HCT116 (cell line): Measurements from ENCODE around the gene MED26.

Source experiments
- CTCF ChIP-seq, 3 experiments: fragments of 200-600 bp in 1 of 3; sonication (generic) in 1 of 3; IDR thresholded peaks in 2 of 3; conservative IDR thresholded peaks in 1 of 3; 2 replicates each; pipeline ENCODE4 v1.5.1; 2012 to 2017; ENCODE audit warnings: low read depth in 2 of 3, low read length in 2 of 3, antibody characterized with exemption in 1 of 3, borderline replicate concordance in 1 of 3, control low read depth in 1 of 3, mild to moderate bottlenecking in 1 of 3, mixed read lengths in 1 of 3, mixed run types in 1 of 3, moderate library complexity in 1 of 3; ENCODE audit not compliant: insufficient read depth in 1 of 3
- JUND ChIP-seq: IDR thresholded peaks from 2 replicates; pipeline ENCODE4 v1.6.1; 2012
- RAD21 ChIP-seq: IDR thresholded peaks from 2 replicates; pipeline ENCODE4 v1.6.1; 2012; ENCODE audit warnings: low read depth, mild to moderate bottlenecking
- TCF7L2 ChIP-seq: IDR thresholded peaks from 2 replicates; pipeline ENCODE4 v1.7.0; 2011; ENCODE audit warnings: borderline replicate concordance, inconsistent platforms; ENCODE audit not compliant: insufficient read depth, insufficient read length; ENCODE audit errors: extremely low read depth

GRCh38 chr19:16654140-16654539 is 26.1 kb upstream of the MED26 start:
- TF ChIP-seq JUND: no peak
- TF ChIP-seq CTCF (IDR thresholded peaks at IDR 0.05 in 2 of 3, conservative IDR thresholded peaks at IDR 0.05 in 1 of 3; ENCODE audit: borderline replicate concordance in 1 of 3, insufficient read depth in 1 of 3, low read depth in 2 of 3, low read length in 2 of 3): no peak
- TF ChIP-seq RAD21: no peak
- no peak for TF ChIP-seq TCF7L2
